Motor neuron (in vitro differentiated cells): ENCODE data around the gene PCDHGA1. TPM values are rescaled to one million over a fixed set of nuclear protein-coding genes. Genes with fewer than 3 reads are reported as not detected.
A peak's percentile ranks its signal among the peaks of the same experiment; 100 is the strongest.
"Not testable (repeated sequence)": the region's sequence is repeated elsewhere in the genome, so short reads cannot be mapped to it uniquely, and the experiment has no call there.

Experiments
- ATAC-seq, 8 experiments: fragments of 200-7000 bp; cut with Tn5 transposase; replicated peaks in 6 of 8; 2 replicates each; pipeline ENCODE4 v1.8.0; 2021; ENCODE audit warnings: mild to moderate bottlenecking in 8 of 8, moderate library complexity in 8 of 8
- H3K27ac ChIP-seq, 2 donors: fragments of 250-450 bp; sonication (Bioruptor Pico); 2 replicates each; pipeline ENCODE4 v1.9.0; 2021; ENCODE audit warnings: antibody characterized with exemption in 2 of 2, mild to moderate bottlenecking in 2 of 2, moderate library complexity in 1 of 2
- H3K4me1 ChIP-seq, 2 donors: fragments of 250-450 bp; sonication (Bioruptor Pico); replicated peaks in 1 of 2; 2 replicates each; pipeline ENCODE4 v1.6.1; 2021; ENCODE audit warnings: antibody characterized with exemption in 2 of 2, mild to moderate bottlenecking in 2 of 2, moderate library complexity in 1 of 2
- H3K4me3 ChIP-seq, 5 donors: fragments of 250-450 bp; sonication (Bioruptor Pico); 2 replicates each; pipeline ENCODE4 v1.9.0; 2021; ENCODE audit warnings: antibody characterized with exemption in 5 of 5, mild to moderate bottlenecking in 5 of 5, moderate library complexity in 4 of 5
- WGBS, 10 experiments: fragments of 450-650 bp; shearing (Covaris generic); methylation state at CpG; one replicate each; pipeline ENCODE4 v1.0.0; 2022; 5-methylcytosine and 5-hydroxymethylcytosine counted together
- in situ Hi-C, 9 experiments: fragments of 400-800 bp; cut with MboI; loops; one replicate each; pipeline ENCODE4 v1.15.0; 2021; ENCODE audit warnings: low sequenced_read_pairs in 9 of 9, low pct_unique_long_range_greater_than_20kb in 2 of 9; ENCODE audit not compliant: unreplicated experiment in 9 of 9
- total RNA-seq, 8 experiments: library from RNA; unstranded; fragments of 300-600 nt; gene quantifications; 2 replicates each; pipeline versions ENCODE4 v1.2.3 to v1.2.4, GENCODE V29; 2022

PCDHGA1 gene
- total RNA-seq, 8 experiments from 2014 or later: 0.23 to 1.3 (median 0.79) TPM

- ATAC-seq, H3K4me1 ChIP-seq, H3K27ac ChIP-seq, H3K4me3 ChIP-seq, in situ Hi-C loops: not testable (repeated sequence)
- 31 to 100% (median 85%) methylated on average over 1 to 16 of the region's 29 CpGs; no CpG with 5 or more reads in 2 of the 10 experiments for WGBS, 10 experiments
These were observed 102.4 kb downstream of the PCDHGA1 start for GRCh38 chr5:141432726-141433125.

- Histone ChIP-seq H3K4me3 (no peak overlapping the region), H3K27ac (no peak overlapping the region), H3K4me1 (no peaks in the 10 kb centered on the region)
- no peak for ATAC-seq
- in situ Hi-C loops: no loop called here
- WGBS, 10 experiments: 17 to 100% (median 66%) methylated on average over 1 to 2 of the region's 2 CpGs; no CpG with 5 or more reads in 2 of the 10 experiments
These were observed 103.7 kb downstream of the PCDHGA1 start for GRCh38 chr5:141434006-141434405.

GRCh38 chr5:141437221-141437620 lies 106.9 kb downstream of the PCDHGA1 start:
- in situ Hi-C loops: no loop called here
- Histone ChIP-seq H3K4me1 (no peaks in the 10 kb centered on the region), H3K4me3 (no peak overlapping the region), H3K27ac (no peak overlapping the region)
- WGBS, 10 experiments: 43 to 100% (median 92%) methylated on average over 1 to 2 of the region's 2 CpGs; no CpG with 5 or more reads in 1 of the 10 experiments
- no peak for ATAC-seq

- H3K4me1 ChIP-seq: no peaks in the 10 kb centered on the region
- in situ Hi-C loops: no loop called here
- no peak overlapping the region for H3K27ac ChIP-seq
- 35 to 97% (median 81%) methylated on average over 3 to 10 of the region's 10 CpGs for WGBS, 10 experiments
- ATAC-seq: no peak
- H3K4me3 ChIP-seq: no peak overlapping the region
These were observed 109.3 kb downstream of the PCDHGA1 start for GRCh38 chr5:141439411-141440141.

- no peak for ATAC-seq
- Histone ChIP-seq H3K4me3 (no peak overlapping the region), H3K4me1 (no peaks in the 10 kb centered on the region), H3K27ac (no peak overlapping the region)
- in situ Hi-C loops: no loop called here
- 58 to 97% (median 89%) methylated on average over 2 to 9 of the region's 9 CpGs; no CpG with 5 or more reads in 3 of the 10 experiments for WGBS, 10 experiments
These were observed 110.0 kb downstream of the PCDHGA1 start for GRCh38 chr5:141440341-141440740.

GRCh38 chr5:141441571-141442170 lies 111.4 kb downstream of the PCDHGA1 start:
- H3K27ac ChIP-seq: no peak overlapping the region
- H3K4me1 ChIP-seq: no peaks in the 10 kb centered on the region
- ATAC-seq: no peak
- no peak overlapping the region for H3K4me3 ChIP-seq
- in situ Hi-C loops: no loop called here
- WGBS, 10 experiments: 49 to 100% (median 96%) methylated on average over 3 to 24 of the region's 50 CpGs; no CpG with 5 or more reads in 4 of the 10 experiments

GRCh38 chr5:141465351-141465750 lies 135.0 kb downstream of the PCDHGA1 start:
- WGBS, 10 experiments: 93 to 100% (median 100%) methylated on average over 1 to 3 of the region's 3 CpGs; no CpG with 5 or more reads in 3 of the 10 experiments
- Histone ChIP-seq H3K4me3 (no peak overlapping the region), H3K4me1 (no peaks in the 10 kb centered on the region), H3K27ac (no peak overlapping the region)
- ATAC-seq: no peak
- in situ Hi-C loops: no loop called here

- in situ Hi-C loops: no loop called here
- Histone ChIP-seq H3K4me1 (peaks cover 21 to 23% of the 10 kb centered on the region in 2 donors), H3K27ac (peak within 1 kb of the TSS in 1 of 2 donors; percentile 6), H3K4me3 (peak within 1 kb of the TSS; percentile 33 to 51 (median 42))
- ATAC-seq: peak; percentile 94 to 99 (median 98)
- 0 to 11% (median 0%) methylated on average over 1 to 17 of the region's 28 CpGs; no CpG with 5 or more reads in 1 of the 10 experiments for WGBS, 10 experiments
These were observed 145.4 kb downstream of the PCDHGA1 start, which contains the start of gene PCDHGC3 for GRCh38 chr5:141475625-141476131. PCDHGC3 (plus strand) TSS chr5:141475966; CDS start chr5:141476117, 151 bp downstream.

- peaks cover 21 to 23% of the 10 kb centered on the region in 2 donors for H3K4me1 ChIP-seq
- in situ Hi-C loops: no loop called here
- peak; percentile 50 to 67 (median 57) for ATAC-seq
- 0 to 40% (median 6%) methylated on average over 3 to 18 of the region's 58 CpGs; no CpG with 5 or more reads in 3 of the 10 experiments for WGBS, 10 experiments
- peak overlapping the region; percentile 33 to 51 (median 42) for H3K4me3 ChIP-seq
- H3K27ac ChIP-seq: peak overlapping the region in 1 of 2 donors; percentile 6
These were observed 146.0 kb downstream of the PCDHGA1 start for GRCh38 chr5:141476132-141476911.

- peak overlapping the region; percentile 33 to 51 (median 42) for H3K4me3 ChIP-seq
- H3K27ac ChIP-seq: no peak overlapping the region
- no peak for ATAC-seq
- in situ Hi-C loops: no loop called here
- peaks cover 21 to 23% of the 10 kb centered on the region in 2 donors for H3K4me1 ChIP-seq
- WGBS, 10 experiments: 0 to 100% (median 52%) methylated on average over 2 to 9 of the region's 24 CpGs; no CpG with 5 or more reads in 3 of the 10 experiments
These were observed 146.8 kb downstream of the PCDHGA1 start for GRCh38 chr5:141477044-141477575.

GRCh38 chr5:141477815-141478214 lies 147.5 kb downstream of the PCDHGA1 start:
- H3K4me3 ChIP-seq: no peak overlapping the region
- ATAC-seq: no peak
- 0 to 95% (median 43%) methylated on average over 1 to 10 of the region's 13 CpGs; no CpG with 5 or more reads in 6 of the 10 experiments for WGBS, 10 experiments
- peaks cover 21 to 23% of the 10 kb centered on the region in 2 donors for H3K4me1 ChIP-seq
- in situ Hi-C loops: no loop called here
- H3K27ac ChIP-seq: no peak overlapping the region

GRCh38 chr5:141478321-141478945 lies 148.1 kb downstream of the PCDHGA1 start:
- Histone ChIP-seq H3K4me1 (peaks cover 23 to 29% of the 10 kb centered on the region in 2 donors), H3K4me3 (no peak overlapping the region), H3K27ac (no peak overlapping the region)
- in situ Hi-C loops: no loop called here
- ATAC-seq: no peak
- WGBS, 10 experiments: 0 to 100% (median 93%) methylated on average over 1 to 12 of the region's 20 CpGs; no CpG with 5 or more reads in 5 of the 10 experiments
